GM19099 (cell line): ENCODE data around the gene ZNF365.

Source experiments
- POLR2A ChIP-seq: IDR thresholded peaks from 3 replicates; pipeline ENCODE4 v1.6.1; 2011; ENCODE audit warnings: low read depth; ENCODE audit not compliant: insufficient read length; ENCODE audit errors: extremely low read depth

The ZNF365 gene, protein sequence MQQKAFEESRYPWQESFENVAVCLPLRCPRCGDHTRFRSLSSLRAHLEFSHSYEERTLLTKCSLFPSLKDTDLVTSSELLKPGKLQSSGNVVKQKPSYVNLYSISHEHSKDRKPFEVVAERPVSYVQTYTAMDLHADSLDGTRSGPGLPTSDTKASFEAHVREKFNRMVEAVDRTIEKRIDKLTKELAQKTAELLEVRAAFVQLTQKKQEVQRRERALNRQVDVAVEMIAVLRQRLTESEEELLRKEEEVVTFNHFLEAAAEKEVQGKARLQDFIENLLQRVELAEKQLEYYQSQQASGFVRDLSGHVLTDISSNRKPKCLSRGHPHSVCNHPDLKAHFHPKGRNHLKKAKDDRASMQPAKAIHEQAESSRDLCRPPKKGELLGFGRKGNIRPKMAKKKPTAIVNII

DNA sequence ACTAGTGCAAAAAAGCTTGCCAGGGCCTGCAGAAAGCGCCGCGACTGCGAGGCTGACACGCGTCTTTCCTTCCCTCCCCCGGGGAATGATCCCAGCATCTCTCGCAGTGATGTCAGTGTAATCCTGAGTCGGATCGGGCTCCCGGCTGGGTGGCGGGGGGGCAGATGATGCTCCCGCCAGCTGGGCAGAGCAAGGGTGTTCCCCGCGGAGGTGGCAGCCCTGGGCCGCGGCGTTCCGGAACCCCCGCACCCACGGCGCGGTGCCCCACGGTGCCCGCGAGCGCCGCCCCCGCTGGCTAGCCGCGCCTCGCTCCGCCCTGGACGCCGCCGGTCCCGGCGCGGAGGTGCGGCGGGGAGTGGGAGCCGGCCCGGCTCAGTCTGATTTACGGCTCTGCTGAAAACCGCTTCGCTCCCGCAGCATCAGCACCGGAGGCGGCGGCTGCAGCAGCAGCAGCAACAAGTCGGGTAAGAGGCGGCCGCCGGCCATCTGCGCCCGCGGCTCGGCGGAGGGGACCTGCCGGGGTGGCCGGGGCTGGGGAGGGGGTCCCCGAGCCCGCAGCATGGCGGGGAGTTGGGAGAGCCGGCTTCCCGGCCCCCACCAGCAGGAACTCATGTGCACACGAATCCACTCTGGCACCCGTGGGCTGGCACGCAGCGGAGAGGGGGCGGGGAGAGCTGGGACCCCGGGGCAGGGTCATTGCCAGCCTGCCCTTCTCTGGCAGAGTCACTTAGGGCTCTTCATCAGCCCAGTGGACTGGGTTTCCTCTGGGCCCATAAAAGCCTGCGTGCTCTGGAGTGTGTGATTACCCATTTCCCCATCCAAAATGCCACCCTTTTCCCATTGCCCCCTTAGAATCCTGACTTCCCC lies at the start of gene ZNF365:
ZNF365 (plus strand) TSS at position 375 of the 867 bp plus-strand sequence. CDS start 1,825 bp downstream, outside the sequence.
- no peak for TF ChIP-seq POLR2A

DNA sequence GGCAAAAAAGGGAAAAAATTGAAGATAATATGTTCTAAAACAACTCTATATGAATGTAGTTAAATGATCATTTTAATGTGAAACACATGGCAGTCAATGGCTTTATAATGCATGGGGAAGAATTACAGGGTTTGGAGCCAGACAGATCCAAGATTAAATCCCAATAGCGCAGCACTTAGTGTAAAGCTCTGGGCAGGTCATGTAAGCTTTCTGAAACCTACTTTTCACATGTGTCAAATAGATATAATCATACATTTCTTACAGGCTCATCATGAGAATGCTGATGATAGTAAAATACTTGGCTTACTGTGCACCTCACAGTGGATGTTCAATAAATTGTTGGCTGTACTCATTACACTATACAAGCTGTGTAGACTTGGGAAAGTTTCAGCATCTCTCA lies 48.0 kb upstream of the ZNF365 start:
- no peak for TF ChIP-seq POLR2A

DNA sequence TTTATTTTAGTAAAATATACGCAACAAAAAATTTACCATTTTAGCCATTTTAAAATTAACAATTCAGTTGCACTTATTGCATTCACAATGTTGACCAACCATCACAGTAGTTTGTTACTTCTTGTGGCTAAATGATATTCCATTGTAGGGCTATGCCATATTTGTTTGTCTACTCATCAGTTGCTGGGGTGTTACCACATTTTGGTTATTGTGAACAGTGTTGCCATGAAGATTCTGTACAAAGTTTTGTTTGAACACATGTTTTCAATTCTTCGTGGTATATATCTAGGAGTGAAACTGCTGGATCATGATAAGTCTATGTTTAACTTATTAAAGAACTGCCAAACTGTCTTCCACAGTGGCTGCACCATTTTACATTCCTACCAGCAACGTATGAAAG lies 46.3 kb upstream of the ZNF365 start:
- TF ChIP-seq POLR2A: no peak

DNA sequence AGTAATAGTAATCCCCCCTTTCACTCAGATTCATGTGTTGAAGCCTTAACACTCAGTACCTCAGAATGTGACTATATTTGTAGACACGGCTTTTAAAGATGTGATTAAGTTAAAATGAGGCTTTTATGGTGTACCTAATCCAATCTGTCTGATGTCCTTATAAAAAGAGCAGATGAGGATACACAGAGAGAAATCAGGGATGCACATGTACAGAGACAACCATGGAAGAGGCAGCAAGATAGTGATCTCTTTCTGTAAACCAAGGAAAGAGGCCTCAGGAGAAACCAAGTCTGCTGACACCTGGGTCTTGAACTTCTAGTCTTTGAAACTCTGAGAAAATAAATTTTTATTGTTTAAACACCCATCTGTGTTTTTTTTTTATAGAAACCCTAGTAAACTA lies 44.0 kb upstream of the ZNF365 start:
- TF ChIP-seq POLR2A: no peak

DNA sequence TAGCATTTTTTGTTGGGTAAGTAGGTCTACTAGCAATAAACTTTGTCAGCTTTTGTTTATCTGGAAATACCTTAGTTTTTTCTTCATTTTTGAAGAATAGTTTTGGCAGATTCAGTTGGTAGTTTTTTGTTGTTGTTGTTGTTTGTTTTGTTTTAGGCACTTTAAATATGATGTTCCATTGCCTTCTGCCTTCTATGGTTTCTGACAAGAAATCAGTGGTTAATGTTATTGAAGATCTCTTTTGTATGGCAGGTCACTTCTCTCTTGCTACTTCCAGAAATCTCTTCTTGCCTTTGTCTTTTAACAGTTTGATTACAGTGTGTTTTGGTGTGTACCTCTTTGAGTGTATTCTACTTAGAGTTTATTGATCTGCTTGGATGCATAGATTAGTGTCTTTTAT lies 41.8 kb upstream of the ZNF365 start:
- TF ChIP-seq POLR2A: no peak

DNA sequence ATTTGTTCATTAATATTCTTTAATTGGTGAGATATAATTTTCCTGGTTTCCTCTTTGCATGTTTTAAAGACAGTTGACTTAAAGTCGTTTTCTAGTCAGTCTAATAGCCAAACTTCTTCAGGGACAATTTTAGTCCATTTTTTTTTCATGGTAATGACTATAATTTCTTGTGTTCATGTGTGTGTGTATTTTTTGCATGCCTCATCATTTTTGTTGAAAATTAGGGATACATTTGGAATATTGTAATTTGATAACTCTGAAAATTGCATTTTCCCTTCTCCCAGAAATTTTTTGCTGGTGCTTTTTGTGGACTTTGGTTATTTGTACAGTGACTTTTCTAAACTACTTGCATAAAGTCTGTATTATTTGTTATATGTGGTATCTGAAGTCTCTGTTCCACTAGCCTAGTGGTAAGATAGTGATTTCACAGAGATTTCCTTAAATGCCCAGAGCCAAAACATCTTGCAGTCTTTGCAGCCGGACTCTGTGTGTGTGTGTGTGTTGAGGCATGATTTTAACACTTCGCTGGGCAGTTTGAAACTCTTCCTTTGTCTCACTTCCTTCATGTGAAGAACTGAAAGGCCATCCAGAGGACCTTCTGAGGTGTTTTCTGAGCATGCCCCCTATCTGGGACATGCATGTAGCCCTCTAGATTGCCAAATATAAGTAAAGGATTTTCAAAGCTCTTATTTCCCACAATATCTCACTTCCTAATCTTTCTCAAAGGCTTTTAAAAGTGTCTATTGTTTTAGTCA lies 40.9 kb upstream of the ZNF365 start:
- TF ChIP-seq POLR2A: no peak

DNA sequence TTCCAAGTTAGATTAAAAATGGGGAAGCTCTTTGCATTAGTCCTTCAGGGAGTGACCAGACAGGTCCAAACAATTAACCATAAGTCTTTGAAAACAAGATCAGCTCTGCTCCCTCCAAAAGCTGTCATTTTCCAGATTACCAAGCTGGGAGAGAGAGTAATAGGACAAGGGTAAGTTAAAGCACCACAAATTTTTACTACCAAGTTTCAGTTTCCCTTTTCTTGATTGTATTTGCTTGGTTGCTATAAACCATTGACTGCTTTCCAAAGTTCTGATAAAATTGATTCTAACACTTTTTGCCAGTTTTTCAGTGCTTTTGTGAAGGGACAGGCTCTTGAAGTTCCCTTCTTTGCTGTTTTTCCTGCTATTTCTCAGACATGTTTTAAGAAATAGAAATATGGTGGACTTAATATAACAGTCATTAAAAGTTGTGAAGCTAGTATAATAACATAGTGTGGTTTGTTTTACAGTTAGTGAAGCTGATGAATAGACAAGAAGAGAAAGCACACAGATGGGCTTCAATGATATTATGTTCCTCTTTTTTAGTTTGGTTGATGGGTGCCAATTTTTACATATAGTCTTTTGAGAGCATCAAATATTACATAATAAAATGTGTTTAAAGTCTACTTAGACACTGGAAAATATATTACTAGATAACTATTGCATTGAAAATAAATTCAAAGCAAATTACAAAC lies 40.0 kb upstream of the ZNF365 start:
- no peak for TF ChIP-seq POLR2A

DNA sequence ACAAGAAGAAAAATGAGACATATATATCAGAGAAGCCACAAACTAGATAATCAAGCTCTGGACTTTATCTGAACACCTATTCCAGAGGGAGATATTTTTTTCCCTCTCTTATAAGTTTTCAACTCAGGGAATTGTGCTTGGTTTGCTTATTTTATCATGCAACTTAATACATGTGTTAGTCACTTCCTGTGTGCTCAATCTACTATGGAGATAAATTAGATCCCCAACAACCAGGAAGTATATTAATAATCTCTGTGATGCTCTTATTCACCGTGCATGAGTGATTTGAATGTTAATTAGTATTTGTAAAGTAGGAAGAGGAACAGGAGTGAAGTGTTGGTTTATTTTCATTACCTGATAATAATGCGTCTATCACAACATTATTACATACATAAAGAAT lies 38.8 kb upstream of the ZNF365 start:
- no peak for TF ChIP-seq POLR2A

DNA sequence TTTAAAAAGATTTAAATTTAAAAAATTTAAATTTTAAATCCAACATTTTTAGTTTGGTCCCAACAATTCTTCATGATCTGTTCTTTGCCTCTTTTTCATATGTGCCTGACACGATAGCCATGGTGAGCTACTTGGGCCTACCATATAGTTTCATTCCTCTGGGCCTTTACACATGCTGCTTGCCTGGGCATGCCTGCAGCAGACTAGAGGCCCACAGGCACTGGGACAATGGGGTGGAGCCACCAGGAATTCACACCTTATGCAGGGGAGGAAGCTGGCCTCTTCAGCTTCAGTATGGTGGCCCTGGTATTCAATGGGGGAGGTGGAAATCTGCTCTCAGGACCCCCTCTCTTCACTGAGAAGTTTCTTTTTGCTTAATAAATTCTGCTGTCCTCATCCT lies 37.8 kb upstream of the ZNF365 start:
- no peak for TF ChIP-seq POLR2A

DNA sequence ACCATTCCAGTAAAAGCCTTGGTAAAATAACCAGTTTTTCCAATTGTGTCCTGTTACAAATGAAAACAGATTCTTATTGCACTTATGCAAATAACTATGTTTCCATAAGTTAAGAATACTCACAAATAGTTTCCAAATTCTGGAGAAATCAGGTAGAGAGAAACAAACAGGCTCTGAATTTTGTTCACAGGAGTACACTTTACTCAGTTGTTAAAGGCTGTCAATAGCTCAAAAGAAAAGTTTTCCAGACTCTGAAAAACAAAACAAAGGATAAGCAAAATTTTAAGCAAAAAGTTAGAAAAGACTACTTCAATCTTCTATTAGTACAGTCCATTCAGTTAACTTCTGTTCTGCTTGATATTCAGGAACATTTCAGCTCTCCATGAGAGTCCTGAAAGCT lies 32.8 kb upstream of the ZNF365 start:
- TF ChIP-seq POLR2A: no peak

DNA sequence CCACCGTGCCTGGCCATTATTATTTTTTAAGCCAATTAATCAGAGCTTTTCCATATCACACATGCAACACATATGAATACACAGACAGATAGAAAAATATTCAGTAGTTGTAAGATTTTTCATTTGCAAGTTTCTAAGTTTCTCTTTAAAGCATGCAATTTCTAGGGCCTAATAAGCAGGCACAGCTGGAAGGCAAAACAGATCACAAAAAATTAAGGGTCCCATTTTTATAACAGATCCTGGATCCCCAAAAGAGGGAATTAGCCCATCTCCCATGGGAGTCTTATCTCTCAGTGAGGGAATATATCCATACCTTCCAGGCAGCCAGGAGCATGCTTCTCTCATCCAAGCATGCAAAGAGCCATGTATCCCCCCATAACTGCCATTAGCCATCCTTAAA lies 31.2 kb upstream of the ZNF365 start:
- TF ChIP-seq POLR2A: no peak

DNA sequence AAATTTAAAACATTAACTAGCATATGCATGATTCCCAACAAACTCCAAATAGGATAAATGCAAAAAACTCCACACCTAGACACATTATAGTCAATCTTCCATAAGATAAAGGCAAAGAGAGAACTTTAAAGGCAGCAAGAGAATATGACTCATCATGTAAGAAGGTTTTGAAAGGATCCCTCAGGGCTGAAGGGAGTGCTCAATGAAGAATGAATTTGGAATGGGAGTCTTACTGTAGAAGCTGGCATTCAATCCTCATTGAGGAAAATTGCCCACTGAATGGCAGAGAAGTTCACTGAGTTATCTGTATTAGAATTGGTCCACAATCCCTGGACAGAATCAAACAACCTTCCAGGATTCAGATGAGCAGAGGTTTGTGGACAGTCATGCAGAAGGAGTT lies 26.1 kb upstream of the ZNF365 start:
- no peak for TF ChIP-seq POLR2A

DNA sequence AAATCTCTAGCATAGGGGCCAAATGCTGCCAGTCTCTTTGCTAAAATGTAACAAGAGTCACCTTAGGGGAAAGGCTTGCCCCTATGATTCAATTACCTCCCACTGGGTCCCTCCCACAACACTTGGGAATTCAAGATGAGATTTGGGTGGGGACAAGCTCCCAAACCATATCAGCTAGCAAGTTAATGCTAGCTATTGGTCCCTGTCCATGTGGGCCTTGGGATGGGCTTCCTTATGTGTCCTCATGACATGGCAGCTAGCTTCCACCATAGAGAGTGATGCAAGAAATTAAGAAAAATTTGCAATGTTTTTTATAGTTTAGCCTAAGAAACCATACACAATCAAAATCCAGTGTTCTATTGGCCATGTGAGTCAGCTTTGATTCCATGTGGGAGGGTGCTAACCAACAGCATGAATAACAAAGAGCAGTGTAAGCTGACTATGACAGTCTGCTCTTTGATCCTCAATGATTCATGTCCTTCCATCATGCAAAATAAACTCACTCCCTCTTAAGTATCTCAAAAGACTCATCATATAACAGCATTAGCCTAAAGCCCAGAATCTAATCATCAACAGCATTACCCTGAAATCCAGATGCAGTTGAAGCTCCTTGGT lies 21.7 kb upstream of the ZNF365 start:
- no peak for TF ChIP-seq POLR2A

DNA sequence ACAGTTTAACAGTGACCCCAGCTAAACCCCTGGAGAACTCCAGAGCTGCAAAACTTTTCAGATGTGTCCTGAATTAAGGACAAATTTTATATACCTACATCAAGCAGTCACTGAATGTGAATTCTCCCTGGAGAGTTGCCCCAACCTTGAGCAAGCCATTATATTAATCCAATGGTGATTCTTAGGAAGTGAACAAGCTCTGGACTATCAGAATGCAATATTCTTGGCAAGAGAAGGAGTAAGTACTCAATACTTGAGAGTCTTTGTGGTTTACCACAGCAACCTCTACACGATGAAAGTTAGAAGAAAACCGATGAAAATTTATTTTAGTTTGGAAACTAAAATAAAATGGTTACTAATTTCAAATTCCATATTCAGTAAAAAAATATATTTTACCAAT lies 19.3 kb upstream of the ZNF365 start:
- TF ChIP-seq POLR2A: no peak
